HG03159 (cell line): ENCODE data around the gene AQP6.

ENCODE experiments used
- ATAC-seq: cut with Tn5 transposase; IDR thresholded peaks from one replicate; pipeline ENCODE4 v1.9.1; 2021; ENCODE audit warnings: mild to moderate bottlenecking, moderate library complexity; ENCODE audit not compliant: unreplicated experiment

AQP6 gene

GRCh38 chr12:50025187-50026059, 52.7 kb downstream of the AQP6 start, which contains the start of gene RACGAP1:
Gene RACGAP1, minus strand, starts transcription at chr12:50025494. Its CDS starts 8,779 bp downstream, at chr12:50016715.
- ATAC-seq = peak; percentile 97

GRCh38 chr12:50026691-50027090, 53.9 kb downstream of the AQP6 start:
- no peak for ATAC-seq
